HEK293 (cell line): Measurements from ENCODE around the gene IL11.

Experiments used
- CTCF ChIA-PET: fragments of 350-600 bp; formaldehyde crosslinking; extraction: SDS; loops from one replicate; lab custom pipeline; 2021; ENCODE audit warnings: antibody characterized with exemption; lab: Yijun Ruan, JAX
- POLR2A ChIA-PET: fragments of 300-600 bp; formaldehyde crosslinking; extraction: SDS; loops from one replicate; lab custom pipeline; 2020; ENCODE audit warnings: antibody characterized with exemption, inconsistent platforms; lab: Yijun Ruan, JAX
- H3K27ac ChIP-seq: fragments of 200-500 bp; sonication (Bioruptor generic); 2 replicates; pipeline ENCODE4 v1.5.1; 2014; ENCODE audit warnings: low read depth, low read length, control low read depth, inconsistent platforms; ENCODE audit errors: extremely low read depth
- H3K36me3 ChIP-seq, 2 experiments: fragments of 200-500 bp in 1 of 2; sonication (Bioruptor generic) in 1 of 2; 1 replicate in 1 of 2; 2 replicates in 1 of 2; pipeline ENCODE4 v1.5.1; 2014 to 2017; ENCODE audit warnings: inconsistent platforms in 2 of 2, low read length in 2 of 2; ENCODE audit not compliant: control insufficient read depth in 2 of 2, insufficient read depth in 1 of 2
- H3K4me1 ChIP-seq: fragments of 200-500 bp; sonication (Bioruptor generic); 2 replicates; pipeline ENCODE4 v1.5.1; 2014; ENCODE audit warnings: mild to moderate bottlenecking, low read length, inconsistent platforms; ENCODE audit not compliant: control insufficient read depth, insufficient read depth
- H3K4me3 ChIP-seq: 2 replicates; pipeline ENCODE4 v1.5.1; 2011; ENCODE audit warnings: low read depth, mild to moderate bottlenecking, control low read depth, low read length, moderate library complexity
- H3K9me3 ChIP-seq: fragments of 200-500 bp; sonication (Bioruptor generic); 2 replicates; pipeline ENCODE4 v1.5.1; 2014; ENCODE audit warnings: low read depth, low read length, inconsistent platforms; ENCODE audit not compliant: control insufficient read depth, insufficient read depth
- HIC1 ChIP-seq: fragments of 450-650 bp; formaldehyde crosslinking; IDR thresholded peaks from 2 replicates; pipeline ENCODE4 v1.5.1; 2016; ENCODE audit warnings: missing biosample characterization, missing genetic modification characterization
- KLF10 ChIP-seq: fragments of 450-650 bp; IDR thresholded peaks from 2 replicates; pipeline ENCODE4 v1.5.1; 2018; ENCODE audit warnings: missing biosample characterization, mild to moderate bottlenecking, missing genetic modification characterization
- RBAK ChIP-seq: fragments of 450-650 bp; formaldehyde crosslinking; IDR thresholded peaks from 2 replicates; pipeline ENCODE4 v1.5.1; 2016; ENCODE audit warnings: missing biosample characterization, missing genetic modification characterization
- TRIM28 ChIP-seq: IDR thresholded peaks from 2 replicates; pipeline ENCODE4 v1.6.1; 2011; ENCODE audit warnings: low read length, control low read depth, borderline replicate concordance
- YY1 ChIP-seq: fragments of 450-650 bp; formaldehyde crosslinking; IDR thresholded peaks from 2 replicates; pipeline ENCODE4 v1.5.1; 2018; ENCODE audit warnings: missing biosample characterization, missing genetic modification characterization
- ZFHX2 ChIP-seq: fragments of 450-650 bp; formaldehyde crosslinking; conservative IDR thresholded peaks from 2 replicates; pipeline ENCODE4 v1.5.1; 2016; ENCODE audit warnings: missing biosample characterization, missing genetic modification characterization
- ZFP41 ChIP-seq: fragments of 450-650 bp; formaldehyde crosslinking; IDR thresholded peaks from 2 replicates; pipeline ENCODE4 v1.5.1; 2016; ENCODE audit warnings: missing biosample characterization, missing genetic modification characterization, borderline replicate concordance
- ZFP69B ChIP-seq: fragments of 450-650 bp; formaldehyde crosslinking; IDR thresholded peaks from 2 replicates; pipeline ENCODE4 v1.5.1; 2016; ENCODE audit warnings: missing biosample characterization, missing genetic modification characterization
- ZIC2 ChIP-seq: fragments of 450-650 bp; formaldehyde crosslinking; IDR thresholded peaks from 2 replicates; pipeline ENCODE4 v1.5.1; 2016; ENCODE audit warnings: missing biosample characterization, missing genetic modification characterization
- ZNF10 ChIP-seq: fragments of 450-650 bp; formaldehyde crosslinking; IDR thresholded peaks from 2 replicates; pipeline ENCODE4 v1.5.1; 2017; ENCODE audit warnings: missing biosample characterization, missing genetic modification characterization
- ZNF174 ChIP-seq: fragments of 450-650 bp; formaldehyde crosslinking; IDR thresholded peaks from 2 replicates; pipeline ENCODE4 v1.5.0; 2017; ENCODE audit warnings: missing biosample characterization, mild to moderate bottlenecking, missing genetic modification characterization
- ZNF214 ChIP-seq: fragments of 450-650 bp; formaldehyde crosslinking; IDR thresholded peaks from 2 replicates; pipeline ENCODE4 v1.5.1; 2017; ENCODE audit warnings: missing biosample characterization, mild to moderate bottlenecking, missing genetic modification characterization, borderline replicate concordance
- ZNF221 ChIP-seq: fragments of 450-650 bp; formaldehyde crosslinking; IDR thresholded peaks from 2 replicates; pipeline ENCODE4 v1.5.1; 2017; ENCODE audit warnings: missing biosample characterization, missing genetic modification characterization, borderline replicate concordance
- ZNF280D ChIP-seq: fragments of 450-650 bp; formaldehyde crosslinking; IDR thresholded peaks from 2 replicates; pipeline ENCODE4 v1.5.1; 2016; ENCODE audit warnings: missing biosample characterization, missing genetic modification characterization
- ZNF335 ChIP-seq: fragments of 450-650 bp; formaldehyde crosslinking; conservative IDR thresholded peaks from 2 replicates; pipeline ENCODE4 v1.5.1; 2016; ENCODE audit warnings: missing biosample characterization, missing genetic modification characterization
- ZNF341 ChIP-seq: fragments of 450-650 bp; formaldehyde crosslinking; IDR thresholded peaks from 2 replicates; pipeline ENCODE4; 2016; ENCODE audit warnings: low read depth, missing biosample characterization, missing genetic modification characterization
- ZNF391 ChIP-seq: fragments of 450-650 bp; formaldehyde crosslinking; IDR thresholded peaks from 2 replicates; pipeline ENCODE4 v1.5.1; 2016; ENCODE audit warnings: low read depth, missing biosample characterization, missing genetic modification characterization, borderline replicate concordance
- ZNF423 ChIP-seq: fragments of 450-650 bp; formaldehyde crosslinking; IDR thresholded peaks from 2 replicates; pipeline ENCODE4 v1.5.1; 2016; ENCODE audit warnings: missing biosample characterization, missing genetic modification characterization
- ZNF433 ChIP-seq: fragments of 450-650 bp; formaldehyde crosslinking; IDR thresholded peaks from 2 replicates; pipeline ENCODE4 v1.5.1; 2016; ENCODE audit warnings: missing biosample characterization, missing genetic modification characterization, low read depth
- ZNF510 ChIP-seq: fragments of 450-650 bp; formaldehyde crosslinking; IDR thresholded peaks from 2 replicates; pipeline ENCODE4 v1.5.1; 2018; ENCODE audit warnings: mild to moderate bottlenecking, missing genetic modification characterization, missing biosample characterization; ENCODE audit not compliant: insufficient replicate concordance
- ZNF530 ChIP-seq: fragments of 450-650 bp; formaldehyde crosslinking; IDR thresholded peaks from 2 replicates; pipeline ENCODE4 v1.5.1; 2016; ENCODE audit warnings: low read depth, missing biosample characterization, missing genetic modification characterization
- ZNF549 ChIP-seq: fragments of 450-650 bp; IDR thresholded peaks from 2 replicates; pipeline ENCODE4 v1.5.1; 2018; ENCODE audit warnings: missing biosample characterization, missing genetic modification characterization, mild to moderate bottlenecking, inconsistent platforms, moderate library complexity
- ZNF555 ChIP-seq: fragments of 450-650 bp; formaldehyde crosslinking; conservative IDR thresholded peaks from 2 replicates; pipeline ENCODE4 v1.5.1; 2017; ENCODE audit warnings: missing biosample characterization, mild to moderate bottlenecking, missing genetic modification characterization, inconsistent platforms
- ZNF585B ChIP-seq: fragments of 450-650 bp; formaldehyde crosslinking; IDR thresholded peaks from 2 replicates; pipeline ENCODE4 v1.5.1; 2016; ENCODE audit warnings: missing biosample characterization, missing genetic modification characterization
- ZNF76 ChIP-seq: fragments of 450-650 bp; formaldehyde crosslinking; IDR thresholded peaks from 2 replicates; pipeline ENCODE4; 2016; ENCODE audit warnings: low read depth, missing biosample characterization, missing genetic modification characterization, borderline replicate concordance

The IL11 gene

GRCh38 chr19:55347442-55348009 is 22.7 kb downstream of the IL11 start (continued):
- peak; percentile 67 for TF ChIP-seq ZIC2 (tag by site-specific recombination)
- TF ChIP-seq YY1 = no peak

GRCh38 chr19:55346725-55347441 is 23.4 kb downstream of the IL11 start:
- Histone ChIP-seq H3K4me3 (no peak overlapping the region), H3K27ac (no peak overlapping the region), H3K4me1 (0 out of 2 replicates have a peak, but pooled peaks cover 3% of the 10 kb centered on the region), H3K36me3 (peaks cover 3 to 54% of the 10 kb centered on the region in 2 experiments), H3K9me3 (no peaks in the 10 kb centered on the region)
- CTCF ChIA-PET = interaction anchor here (1.9 to 3.8 kb wide), 2 partner anchors 8 to 45 kb away, joined by 6 to 22 read pairs; no protein-coding TSS in a partner anchor
- POLR2A ChIA-PET = interaction anchor here (0.5 to 7.7 kb wide), 6 partner anchors 8 to 883 kb away, joined by 3 to 95 read pairs (median 5); partner anchors contain the start of genes KMT5C and LENG9
- TF ChIP-seq ZNF585B (no peak), ZFHX2 (tag by site-specific recombination) (peak; percentile 67), ZNF391 (tag by site-specific recombination) (no peak), HIC1 (tag by site-specific recombination) (peak; percentile 16; the same call in 1 of the 2 replicates)

GRCh38 chr19:55345818-55346724 is 24.2 kb downstream of the IL11 start:
- Histone ChIP-seq H3K4me3 (no peak overlapping the region), H3K9me3 (no peaks in the 10 kb centered on the region), H3K27ac (no peak overlapping the region), H3K4me1 (peaks cover 5% of the 10 kb centered on the region; the same call in 1 of the 2 replicates), H3K36me3 (peaks cover 3 to 59% of the 10 kb centered on the region in 2 experiments)
- ChIA-PET CTCF (interaction anchor here (1.0 to 1.2 kb wide), 3 partner anchors 13 to 278 kb away, joined by 3 to 5 read pairs (median 4); partner anchors contain the start of gene ZNF784), POLR2A (interaction anchor here (0.5 to 7.7 kb wide), 9 partner anchors 7 to 882 kb away, joined by 3 to 95 read pairs (median 4); partner anchors contain the start of genes KMT5C, LENG9 and UBE2S)
- TF ChIP-seq ZNF214 (tag by site-specific recombination) (no peak), RBAK (tag by site-specific recombination) (no peak), ZFP41 (tag by site-specific recombination) (no peak), ZNF423 (no peak), ZNF335 (tag by site-specific recombination) (no peak), ZNF280D (no peak), ZNF549 (no peak), ZNF555 (tag by site-specific recombination) (no peak), ZNF510 (tag by site-specific recombination) (no peak), ZNF530 (tag by site-specific recombination) (no peak), ZNF76 (tag by site-specific recombination) (no peak), ZFP69B (tag by site-specific recombination) (no peak), ZNF341 (tag by site-specific recombination) (peak; percentile 95), KLF10 (tag by site-specific recombination) (peak; percentile 54; the same call in 1 of the 2 replicates), ZNF10 (tag by site-specific recombination) (peak; percentile 71; the same call in 1 of the 2 replicates), TRIM28 (no peak), ZNF433 (tag by site-specific recombination) (no peak), ZNF221 (no peak), ZNF174 (tag by site-specific recombination) (no peak)
